ENCODE data around the gene HSPA12A.

HSPA12A gene

DNA sequence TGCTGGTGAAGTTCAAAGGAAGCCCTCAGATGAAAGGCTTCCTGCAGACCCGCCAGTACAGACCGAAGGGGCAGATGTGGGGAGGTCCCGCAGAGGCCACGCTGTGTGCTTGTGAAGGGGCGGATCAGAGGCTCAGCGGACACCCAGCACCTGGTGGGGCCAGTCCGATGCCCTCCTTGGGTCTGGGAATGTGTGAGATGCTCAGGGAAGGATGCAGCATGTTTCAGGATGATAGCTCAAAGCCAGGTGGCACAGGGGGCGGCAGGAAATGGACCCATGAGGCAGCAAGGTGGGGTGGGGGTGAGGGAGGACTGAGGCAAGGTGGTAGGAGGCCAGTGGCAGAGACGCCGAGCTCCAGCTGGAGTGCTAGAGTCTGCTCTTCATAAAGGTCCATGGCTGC, 27.9 kb upstream of the HSPA12A start:
- DNase-seq (ENCODE audit: low read depth), result no peak

DNA sequence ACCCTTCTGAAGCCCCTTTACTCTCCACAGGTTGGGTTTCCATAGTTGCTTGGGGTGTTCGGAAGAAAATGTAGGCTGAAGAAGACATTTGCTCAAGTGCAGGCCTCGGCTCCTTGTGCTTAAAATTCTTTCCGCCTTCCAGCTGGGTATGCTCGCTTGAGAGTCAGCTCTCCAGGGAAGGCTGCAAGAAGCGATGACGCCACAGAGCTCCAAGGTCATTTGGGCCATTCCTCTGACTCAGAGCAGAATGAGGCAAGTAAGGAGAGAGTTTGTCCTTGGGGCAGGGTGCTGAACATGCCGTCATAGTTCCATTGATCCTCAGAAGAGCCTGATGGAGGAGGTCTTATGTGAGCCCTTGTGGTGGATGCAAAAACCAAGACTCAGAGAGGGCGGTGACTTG, 27.4 kb upstream of the HSPA12A start:
- DNase-seq (ENCODE audit: low read depth), result no peak

DNA sequence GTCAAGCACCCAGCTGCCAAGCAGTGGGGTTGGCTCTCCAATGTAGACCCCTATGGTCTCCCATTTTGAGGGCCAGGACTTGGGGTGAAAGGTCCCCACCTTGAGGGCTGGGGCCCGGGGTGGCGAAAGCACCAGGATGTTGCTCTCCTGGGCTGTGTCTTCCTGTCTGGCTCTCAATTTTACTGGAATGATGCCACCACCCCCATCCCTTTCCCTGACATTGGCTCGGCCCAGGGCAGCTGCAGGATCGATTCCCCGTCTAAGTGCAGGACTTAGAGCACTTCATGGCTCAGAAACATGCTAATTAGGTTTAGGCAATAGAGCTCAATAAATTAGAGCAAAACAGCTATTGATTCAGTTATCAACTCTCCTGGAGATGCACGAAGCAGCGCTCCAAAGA, 27.0 kb upstream of the HSPA12A start:
- no peak for DNase-seq (ENCODE audit: low read depth)

DNA sequence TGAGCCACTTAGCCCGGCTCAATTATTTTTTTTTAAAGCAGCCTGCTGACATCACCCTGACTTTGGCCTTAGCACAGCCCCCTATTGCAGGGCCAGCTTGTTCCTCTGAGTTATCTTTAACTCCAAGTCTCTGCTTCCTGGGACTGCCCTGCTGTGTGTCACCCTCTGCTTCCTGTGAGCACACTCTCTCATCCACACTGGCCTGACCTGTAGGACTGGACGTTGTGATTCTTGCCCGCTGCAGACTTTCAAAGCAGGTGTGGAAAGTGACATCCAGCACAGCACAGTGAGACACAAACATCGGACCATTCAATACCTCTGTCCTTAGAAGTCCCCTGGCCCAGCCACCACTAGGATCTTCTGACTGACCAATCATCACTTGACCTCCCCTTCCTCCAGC, 26.4 kb upstream of the HSPA12A start:
- no peak for DNase-seq (ENCODE audit: low read depth)

DNA sequence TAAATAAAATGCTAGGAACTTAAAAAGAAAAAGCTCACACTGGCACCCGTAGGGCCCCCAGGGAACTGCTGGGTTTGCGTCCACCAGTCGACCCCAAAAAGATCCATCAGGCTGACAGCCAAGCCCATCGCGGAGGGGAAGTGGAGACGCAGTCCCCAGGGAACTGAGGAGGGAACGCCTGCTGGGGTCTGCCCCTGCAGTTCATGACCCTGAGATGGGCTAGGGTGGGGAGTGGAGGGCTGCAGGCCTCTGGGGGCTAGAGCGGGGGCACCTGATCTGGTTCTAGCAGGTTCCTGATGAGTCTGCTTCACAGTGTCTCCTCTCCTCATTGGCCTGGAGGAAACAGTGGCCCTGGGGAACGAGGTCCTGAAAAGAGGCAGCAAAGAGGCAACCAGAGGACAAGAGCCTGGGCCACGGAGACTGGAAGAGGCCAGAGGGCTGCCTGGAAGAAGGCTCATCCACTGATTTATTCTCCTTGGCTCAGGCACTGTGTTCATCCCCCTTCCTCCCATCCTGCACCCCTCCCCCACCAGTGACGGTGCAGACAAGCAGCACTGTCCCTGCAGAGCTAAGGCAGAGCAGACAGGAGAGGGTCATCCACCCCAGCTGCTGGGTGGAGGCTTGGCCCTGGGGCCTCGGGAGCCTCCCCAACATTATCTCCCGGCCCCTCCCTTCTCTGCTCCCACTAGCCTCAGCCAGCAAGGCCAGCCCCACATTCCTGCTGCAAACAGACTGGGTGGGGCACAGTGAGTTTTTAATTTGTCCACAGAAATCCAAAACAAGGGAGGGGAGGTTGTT, 24.7 kb upstream of the HSPA12A start:
- DNase-seq (ENCODE audit: low read depth), result no peak

DNA sequence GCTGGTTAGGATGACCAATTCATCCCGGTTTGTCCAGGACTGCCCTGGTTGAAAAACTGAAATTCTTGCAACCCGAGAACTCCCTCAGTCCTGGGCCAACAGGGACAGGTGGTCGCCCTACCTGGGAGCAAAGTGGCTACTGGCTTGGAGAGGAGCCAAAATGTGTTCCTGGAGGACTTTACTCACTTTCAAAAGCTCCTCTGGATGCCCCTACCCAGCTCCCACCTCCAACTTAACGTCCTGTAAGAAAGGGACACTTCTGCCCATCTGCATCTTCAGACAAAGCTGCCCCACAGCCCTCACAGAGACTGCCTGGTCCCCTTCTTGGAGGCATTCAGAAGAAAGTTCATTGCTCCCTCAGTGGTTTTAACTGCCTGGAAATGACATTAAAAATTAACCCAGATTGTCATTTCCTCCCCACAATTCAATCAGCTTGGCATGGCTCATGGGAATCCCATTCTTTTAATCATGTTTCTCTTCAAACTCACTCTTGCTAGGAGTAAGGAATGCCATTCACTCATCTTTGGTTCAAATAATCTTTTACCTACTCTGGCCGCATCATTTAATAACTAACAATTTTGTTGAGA, 24.0 kb upstream of the HSPA12A start:
- no peak for DNase-seq (ENCODE audit: low read depth)

DNA sequence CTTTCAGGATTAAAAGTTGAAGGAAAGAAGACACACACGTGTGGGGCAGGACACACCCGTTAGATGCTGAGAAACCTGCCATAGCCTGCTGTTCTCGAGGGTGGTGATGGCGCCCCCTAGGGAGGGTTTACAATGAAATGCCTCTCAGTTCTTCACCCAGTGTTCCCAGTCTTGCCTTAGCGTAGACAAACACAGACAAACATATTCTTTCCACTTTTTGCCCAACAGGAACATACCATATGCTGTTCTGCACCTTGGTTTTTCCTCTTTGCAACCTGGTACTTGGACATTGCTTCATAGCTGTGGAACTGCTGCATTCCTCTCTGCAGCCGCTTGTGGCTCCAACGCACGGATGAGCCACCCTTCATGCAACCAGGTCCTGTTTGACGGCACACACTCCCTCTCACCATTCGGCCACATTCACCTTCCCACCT, 23.3 kb upstream of the HSPA12A start:
- DNase-seq (ENCODE audit: low read depth), result no peak

DNA sequence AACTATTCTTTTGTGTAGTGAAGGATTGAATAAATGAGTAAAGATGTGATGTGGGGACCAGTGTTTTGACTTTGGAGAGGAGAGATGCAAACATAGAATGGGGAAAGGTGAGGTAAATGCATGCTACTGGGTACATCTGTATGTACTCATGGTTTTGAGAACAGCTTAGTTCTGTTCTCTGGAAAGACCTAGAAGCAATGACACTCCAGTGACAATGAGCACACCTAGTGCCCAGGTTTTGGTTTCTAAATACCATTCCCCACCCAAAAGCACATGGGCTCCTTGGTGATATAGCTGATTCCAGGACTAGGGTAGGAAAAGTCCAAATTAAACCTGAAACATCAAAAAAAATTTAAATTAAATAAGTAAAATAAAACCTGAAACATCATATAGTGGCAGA, 22.6 kb upstream of the HSPA12A start:
- no peak for DNase-seq (ENCODE audit: low read depth)

DNA sequence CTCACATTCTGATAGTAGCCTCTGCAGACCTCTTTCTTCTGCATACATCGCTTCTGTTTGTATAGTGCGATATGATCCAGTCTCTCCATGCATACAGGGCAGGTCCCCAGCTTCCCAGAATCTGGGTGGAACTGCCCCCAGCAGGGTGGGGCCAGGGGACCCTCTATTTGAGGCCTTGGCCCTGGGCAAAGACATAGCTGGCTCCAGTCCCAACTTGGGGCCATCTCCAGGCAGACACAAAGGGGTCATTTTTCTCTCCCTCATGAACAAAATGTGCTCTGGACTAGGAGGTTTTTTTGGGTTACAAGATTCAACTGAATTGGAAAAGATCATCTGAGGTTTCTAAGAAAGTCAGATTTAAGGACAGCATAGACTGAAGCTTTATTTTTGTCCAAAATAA, 21.1 kb upstream of the HSPA12A start:
- no peak for DNase-seq (ENCODE audit: low read depth)

DNA sequence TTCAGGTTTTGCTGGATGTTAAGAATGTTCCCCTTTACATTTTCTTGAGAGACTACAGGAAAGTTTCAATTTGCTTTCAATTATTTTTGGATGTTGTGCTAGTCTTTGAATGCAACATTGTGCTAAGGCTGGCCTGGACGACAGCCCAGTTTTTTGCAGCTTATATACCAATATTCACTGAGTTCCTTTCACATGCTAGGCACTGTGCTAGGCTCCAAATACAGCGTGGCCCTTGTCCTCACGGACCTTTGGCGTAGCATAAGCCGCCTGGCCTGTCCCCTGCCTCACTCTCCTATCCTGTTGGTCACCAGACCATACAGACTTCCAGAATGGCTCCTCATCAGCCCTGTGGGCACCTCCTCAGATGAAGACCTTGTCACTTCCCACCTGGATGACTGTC, 19.5 kb upstream of the HSPA12A start:
- DNase-seq (ENCODE audit: low read depth), result no peak

DNA sequence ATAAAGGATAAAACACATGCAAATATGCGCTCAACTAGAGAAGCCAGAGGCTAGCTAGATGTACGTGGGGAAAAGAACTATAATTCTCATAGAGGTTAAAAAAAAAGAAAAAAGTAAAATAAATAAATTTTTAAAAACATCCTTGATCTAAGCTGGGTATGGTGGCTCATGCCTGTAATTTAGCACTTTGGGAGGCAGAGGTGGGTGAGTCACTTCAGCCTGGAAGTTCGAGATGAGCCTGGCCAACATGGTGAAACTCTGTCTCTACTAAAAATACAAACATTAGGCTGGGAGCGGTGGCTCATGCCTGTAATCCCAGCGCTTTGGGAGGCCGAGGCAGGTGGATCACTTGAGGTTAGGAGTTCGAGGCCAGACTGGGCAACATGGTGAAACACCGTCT, 18.6 kb upstream of the HSPA12A start:
- no peak for DNase-seq (ENCODE audit: low read depth)

DNA sequence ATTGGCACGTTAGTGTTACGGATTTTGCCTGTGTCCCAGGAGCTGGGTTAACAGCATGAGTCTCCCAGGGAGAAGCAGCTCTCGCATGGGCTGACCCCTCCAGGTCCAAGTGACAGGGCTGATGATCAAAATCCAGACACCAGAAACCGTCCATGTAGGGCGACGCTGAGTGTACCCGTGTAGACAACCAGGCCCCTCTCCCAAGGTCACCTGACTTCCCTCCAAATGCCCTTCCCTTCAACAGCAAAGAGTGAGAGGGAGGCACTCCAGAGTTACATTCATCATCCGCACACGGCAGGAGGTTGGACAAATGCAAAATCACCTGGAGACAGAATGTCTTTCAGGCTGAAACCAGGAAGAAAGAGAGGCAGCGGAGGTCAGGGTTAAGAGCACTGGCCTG, 14.9 kb upstream of the HSPA12A start:
- DNase-seq (ENCODE audit: low read depth), result no peak

DNA sequence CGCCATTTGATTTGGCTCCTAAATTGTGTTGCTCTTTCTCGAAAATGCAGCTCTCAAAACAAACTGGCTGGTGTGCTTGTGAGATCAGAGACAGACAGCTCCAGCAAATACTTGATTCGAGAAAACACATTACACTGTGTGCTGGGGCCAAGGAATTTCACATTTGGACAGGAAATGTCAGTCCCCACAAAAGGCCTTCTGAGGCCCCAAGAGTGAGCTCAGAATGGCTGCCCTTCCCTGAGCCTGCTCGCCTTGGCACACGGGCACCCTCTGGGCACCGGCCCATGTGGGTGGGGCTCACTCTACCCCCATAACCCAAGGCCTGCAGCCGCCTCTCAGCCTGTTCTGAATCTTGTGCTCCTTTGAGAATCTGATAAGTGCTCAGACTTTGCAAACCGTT, 13.9 kb upstream of the HSPA12A start:
- DNase-seq (ENCODE audit: low read depth), result no peak

DNA sequence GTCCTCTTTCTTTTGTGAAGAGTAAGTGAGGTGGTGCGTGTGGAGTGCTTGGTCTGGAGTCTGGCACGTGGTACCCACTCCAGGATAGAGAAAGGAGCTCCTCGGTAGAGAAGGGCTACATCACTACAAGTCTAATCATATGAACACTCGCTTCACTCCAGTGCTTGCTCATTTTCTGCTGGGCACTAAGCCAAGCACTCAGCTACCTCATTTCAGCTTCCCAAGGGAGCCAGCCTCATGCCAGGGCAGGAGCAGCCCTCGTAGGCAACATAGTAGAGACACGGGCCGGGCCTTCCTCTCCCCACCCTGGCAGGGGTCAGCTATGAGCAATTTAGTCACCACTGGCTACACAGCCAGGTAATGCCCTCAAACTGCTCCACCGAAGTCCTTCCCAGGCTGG, 11.4 kb upstream of the HSPA12A start:
- DNase-seq (ENCODE audit: low read depth), result no peak

DNA sequence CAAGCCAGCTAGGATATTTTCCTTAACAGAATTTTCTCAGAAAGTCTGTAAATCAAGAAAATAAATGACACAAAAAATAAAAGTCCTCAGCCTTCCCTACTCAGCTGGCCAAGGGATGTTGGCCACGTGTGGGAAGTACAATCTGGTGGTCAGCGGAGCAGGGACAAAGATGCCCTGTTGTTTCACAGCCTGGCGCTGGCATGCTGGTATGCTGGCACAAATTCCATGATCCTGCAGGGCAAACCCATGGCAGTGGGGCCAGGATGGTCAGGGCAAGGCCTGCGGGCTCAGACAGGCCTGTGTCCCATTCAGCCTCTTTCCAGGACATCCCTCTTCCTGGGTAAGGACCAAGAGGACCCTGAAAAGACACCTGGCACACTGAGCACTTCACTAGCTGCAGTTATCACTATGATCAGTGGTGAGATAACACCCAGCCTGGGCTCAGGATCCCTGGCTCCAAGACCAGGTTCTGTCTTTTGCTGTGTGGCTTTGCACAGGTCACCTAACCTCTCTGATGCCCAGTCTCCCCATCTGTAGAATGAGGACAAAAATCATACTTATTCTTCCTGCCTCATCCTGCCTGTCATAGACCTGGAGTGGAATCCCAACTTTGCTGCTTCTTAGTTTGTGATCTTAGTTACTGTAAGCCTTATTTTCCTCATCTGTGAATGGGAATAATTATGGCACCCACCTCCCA, 10.8 kb upstream of the HSPA12A start:
- DNase-seq (ENCODE audit: low read depth), result no peak

DNA sequence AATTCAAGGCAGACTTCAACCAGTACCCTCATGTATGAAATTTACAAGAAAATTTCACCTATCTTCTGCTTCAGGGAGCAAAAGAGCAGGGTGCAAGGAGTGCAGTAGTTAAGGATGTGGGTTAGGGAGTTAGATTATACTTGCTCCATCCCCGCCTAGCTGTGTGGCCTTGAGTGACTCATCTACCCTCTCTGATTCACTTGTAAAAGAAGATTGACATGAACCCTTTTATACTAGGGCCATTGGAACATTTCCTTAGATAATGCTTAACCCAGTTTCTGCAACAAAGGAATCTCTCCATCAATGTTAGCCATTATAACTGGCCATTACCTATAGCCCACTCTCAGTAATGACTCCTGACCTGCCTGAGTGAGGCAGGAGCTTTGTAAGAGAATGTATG, 10.2 kb upstream of the HSPA12A start:
- no peak for DNase-seq (ENCODE audit: low read depth)

DNA sequence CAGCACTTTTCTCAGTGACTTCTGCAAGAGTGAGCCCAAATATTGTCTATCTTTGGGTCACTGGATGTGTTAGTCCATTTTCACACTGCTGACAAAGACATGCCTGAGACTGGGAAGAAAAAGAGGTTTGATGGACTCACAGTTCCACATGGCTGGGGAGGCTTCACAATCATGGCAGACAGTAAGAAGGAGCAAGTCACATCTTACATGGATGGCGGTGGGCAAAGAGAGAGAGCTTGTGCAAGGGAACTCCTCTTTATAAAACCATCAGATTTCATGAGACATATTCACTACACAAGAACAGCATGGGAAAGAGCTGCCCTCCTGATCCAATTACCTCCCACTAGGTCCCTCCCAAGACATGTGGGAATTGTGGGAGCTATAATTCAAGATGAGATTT, 6.1 kb upstream of the HSPA12A start:
- no peak for DNase-seq (ENCODE audit: low read depth)

DNA sequence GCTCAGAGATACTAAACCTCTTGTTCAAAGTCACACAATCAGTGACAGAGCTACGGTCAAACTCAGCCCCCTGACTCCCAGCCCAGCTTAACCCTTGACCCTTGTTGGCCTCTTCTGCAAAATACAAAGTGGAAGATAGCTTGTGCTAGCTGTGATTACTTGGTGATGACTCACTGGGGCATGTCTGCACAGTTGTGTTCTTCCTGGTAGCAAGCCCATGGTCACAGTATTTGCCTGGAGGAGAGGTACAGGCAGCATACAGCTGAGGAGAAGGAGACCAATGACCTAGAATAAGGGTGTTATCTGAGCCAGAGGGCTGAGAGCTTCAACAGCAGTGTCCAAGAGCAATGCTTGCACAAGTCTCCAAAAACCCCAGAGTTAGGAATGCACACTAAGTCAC, 5.7 kb upstream of the HSPA12A start:
- no peak for DNase-seq (ENCODE audit: low read depth)

DNA sequence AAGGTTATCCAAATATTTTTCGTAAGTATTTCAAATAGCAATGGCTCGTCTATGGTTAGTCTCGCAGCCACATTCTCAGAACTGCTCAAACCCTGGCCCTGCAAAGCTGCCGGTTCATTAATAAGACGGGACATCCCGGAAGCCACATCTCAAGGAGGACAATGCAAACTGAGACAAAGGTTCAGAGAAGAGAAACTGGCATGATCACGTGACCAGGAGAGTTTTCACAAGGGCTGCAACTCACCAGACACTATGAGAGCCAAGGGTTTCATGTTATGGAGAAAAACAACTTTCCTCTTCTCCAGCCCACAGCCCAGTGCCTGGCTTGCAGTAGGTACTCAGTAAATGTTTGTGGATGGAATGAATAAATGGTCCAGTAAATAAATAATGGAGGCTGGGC, 5.0 kb upstream of the HSPA12A start:
- DNase-seq (ENCODE audit: low read depth), result no peak

DNA sequence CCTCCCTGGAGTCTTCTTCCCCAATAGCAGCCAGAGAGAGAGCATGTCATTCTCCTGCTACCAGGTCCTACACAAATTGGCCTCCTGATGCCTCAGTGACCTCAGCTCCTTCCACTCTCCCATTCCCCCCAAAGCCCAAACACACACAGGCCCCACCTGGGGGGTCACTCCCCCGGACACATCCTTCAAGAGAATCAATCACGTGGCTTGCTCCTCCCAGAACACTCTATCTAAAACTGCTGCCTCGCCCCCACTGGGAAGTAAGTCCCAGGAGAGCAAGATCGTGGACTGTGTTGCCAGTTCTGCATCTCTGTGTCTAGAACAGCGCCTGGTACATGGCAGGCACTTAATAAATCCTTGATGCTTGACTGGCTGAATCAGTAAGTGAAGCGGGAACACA, 2.5 kb upstream of the HSPA12A start:
- no peak for DNase-seq (ENCODE audit: low read depth)

DNA sequence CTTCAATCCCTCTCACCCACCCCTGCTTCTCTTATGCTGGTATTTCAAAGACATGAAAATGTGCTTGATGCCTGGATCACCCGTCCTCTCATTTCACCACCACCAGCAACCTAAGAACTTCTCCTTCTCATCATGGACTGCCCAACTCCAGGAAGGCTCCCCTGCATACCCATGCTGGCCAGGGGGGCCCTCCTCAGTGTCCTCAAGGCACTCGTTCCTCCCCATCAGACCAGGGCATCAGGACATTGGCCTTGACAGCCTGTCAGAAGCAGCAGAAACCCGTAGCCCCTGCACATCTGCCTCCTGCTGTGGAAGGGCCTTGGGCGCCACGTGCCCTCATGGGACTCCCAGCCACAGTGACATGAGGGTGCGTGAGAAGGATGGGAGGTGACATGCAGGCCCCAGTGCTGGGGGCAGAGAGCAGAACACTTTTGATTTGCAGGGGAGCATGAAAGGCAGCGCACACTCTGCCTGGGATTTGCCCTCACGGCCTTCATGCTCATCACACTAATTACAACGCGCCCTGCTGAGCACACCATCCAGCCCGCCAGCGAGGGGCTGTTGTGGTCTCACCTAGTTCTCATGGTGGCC, 1.9 kb upstream of the HSPA12A start:
- DNase-seq (ENCODE audit: low read depth), result no peak

DNA sequence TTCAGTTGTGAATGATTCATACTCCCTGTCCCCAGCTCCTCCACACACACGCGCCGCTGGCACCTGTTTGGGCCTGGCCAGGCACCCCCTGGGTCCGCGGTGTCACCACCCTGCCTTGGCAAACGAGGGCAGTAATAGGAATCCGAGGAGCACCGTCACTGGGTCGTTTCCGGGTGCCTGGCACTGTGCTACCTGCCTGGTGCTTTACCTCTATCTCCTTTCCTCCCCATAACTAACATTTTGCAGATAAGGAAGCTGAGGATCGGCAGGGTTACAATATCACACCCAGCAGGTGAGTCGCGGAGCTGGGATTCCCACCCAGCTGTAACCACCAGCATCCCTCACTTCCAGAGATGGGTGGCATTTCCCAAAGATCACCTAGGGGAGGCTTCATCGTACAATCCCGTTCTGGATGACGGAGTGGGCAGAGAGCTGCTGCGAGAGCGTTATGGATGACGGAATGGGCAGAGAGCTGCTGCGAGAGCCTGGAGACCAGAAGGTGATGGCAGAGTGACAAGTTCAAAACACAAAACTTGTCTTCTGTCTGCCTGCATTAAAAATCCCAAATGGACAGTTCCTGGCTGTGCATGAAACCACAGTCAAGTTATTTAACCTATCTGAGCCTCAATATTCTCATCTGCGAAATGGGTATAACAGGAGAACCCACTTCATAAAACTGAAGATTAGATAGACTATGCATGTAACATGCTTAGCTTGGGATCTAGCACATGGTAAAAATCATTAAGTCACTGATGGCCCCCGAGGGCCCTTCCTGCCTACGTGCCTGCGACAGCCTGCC, 1.1 kb upstream of the HSPA12A start:
- DNase-seq (ENCODE audit: low read depth), result no peak
